Measurements from ENCODE around the gene UGT1A7.
A peak's percentile ranks its signal among the peaks of the same experiment; 100 is the strongest.
"Not testable (repeated sequence)": the region's sequence is repeated elsewhere in the genome, so short reads cannot be mapped to it uniquely, and the experiment has no call there.

Gene UGT1A7

DNA sequence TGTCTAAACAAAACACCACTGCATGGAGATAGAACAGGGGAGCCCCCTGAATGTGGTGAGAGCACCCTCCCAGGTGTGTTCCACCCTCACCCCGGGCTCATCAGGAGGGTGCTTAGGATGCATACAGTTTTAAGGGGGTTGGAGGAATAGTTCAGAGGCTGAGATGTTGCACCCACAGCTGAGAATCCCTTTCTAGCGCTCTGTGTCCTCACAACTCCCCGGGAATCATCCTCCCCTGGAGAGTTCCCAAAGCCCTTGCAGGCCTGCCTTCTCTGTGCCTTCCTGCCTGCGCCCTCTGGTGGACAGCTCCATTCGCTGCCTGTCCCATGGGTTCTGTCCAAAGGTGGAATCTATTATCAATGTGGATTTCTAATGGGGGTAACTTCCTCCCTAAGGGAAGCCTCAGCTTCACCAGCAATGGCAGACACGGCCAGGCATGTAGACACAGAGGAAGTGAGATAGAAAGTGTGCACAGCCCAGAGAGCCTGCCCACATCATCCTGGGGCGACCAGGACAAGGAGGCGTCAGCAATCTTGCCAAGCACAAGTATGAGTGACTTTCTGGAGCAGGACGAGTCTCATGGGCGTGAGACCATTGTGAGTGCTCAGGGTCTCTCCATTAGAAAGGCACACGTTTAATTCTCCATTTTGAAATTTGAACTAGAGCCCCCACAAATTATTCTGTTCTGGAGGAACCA is 29.8 kb downstream of the UGT1A7 start:
- peak; percentile 15 to 47 for DNase-seq (ENCODE audit: extremely low read depth in 1 of 2, low read depth in 1 of 2)

DNA sequence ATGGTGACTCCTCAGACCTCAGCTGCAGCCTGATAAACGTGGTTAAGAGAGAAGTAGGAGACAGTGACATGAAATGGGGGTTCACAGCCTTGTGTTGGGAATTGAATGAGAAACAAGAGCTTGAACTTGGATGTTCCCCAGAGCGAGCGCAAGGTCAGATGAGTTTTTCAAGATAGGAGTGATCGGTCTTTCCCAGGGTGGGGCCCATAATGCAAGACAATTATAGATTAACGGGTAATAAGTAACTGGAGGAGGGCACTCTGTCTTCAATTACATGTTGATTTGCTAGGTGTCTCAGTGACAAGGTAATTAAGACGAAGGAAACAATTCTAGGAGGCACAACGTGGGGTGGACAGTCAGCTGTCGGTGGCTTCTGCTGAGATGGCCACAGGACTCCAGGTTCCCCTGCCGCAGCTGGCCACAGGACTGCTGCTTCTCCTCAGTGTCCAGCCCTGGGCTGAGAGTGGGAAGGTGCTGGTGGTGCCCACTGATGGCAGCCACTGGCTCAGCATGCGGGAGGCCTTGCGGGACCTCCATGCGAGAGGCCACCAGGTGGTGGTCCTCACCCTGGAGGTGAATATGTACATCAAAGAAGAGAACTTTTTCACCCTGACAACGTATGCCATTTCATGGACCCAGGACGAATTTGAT is 31.0 kb downstream of the UGT1A7 start, which contains the start of gene UGT1A5:
Gene UGT1A5, plus strand, starts transcription at position 297 of the 651 bp plus-strand sequence. Its CDS starts 85 bp downstream, at position 382.
- no peak for DNase-seq (ENCODE audit: extremely low read depth in 1 of 2, low read depth in 1 of 2)

DNA sequence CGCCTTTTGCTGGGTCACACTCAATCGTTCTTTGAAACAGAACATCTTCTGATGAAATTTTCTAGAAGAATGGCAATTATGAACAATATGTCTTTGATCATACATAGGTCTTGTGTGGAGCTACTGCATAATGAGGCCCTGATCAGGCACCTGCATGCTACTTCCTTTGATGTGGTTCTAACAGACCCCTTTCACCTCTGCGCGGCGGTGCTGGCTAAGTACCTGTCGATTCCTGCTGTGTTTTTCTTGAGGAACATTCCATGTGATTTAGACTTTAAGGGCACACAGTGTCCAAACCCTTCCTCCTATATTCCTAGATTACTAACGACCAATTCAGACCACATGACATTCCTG is 31.5 kb downstream of the UGT1A7 start:
- DNase-seq (ENCODE audit: extremely low read depth in 1 of 2, low read depth in 1 of 2) = no peak

DNA sequence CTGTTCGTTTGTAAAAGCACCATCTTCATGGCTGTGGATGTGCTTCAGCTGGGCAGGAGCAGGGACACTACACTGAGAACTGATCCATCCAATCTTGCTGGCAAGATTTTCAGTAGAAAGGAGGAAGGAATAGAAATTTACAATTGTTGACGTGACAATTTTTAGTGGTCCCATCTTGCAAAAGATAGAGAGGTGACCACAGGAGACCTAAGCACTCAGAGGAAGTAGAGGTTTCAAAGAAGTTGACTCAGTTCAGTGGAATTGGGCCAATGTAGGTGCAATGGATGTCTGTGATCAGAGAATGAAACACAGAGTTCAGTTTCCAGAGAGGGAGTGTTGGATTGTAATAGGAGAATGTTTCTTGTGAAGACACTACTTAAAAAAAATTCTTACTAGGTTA is 32.4 kb downstream of the UGT1A7 start:
- no peak for DNase-seq (ENCODE audit: extremely low read depth in 1 of 2, low read depth in 1 of 2)

DNA sequence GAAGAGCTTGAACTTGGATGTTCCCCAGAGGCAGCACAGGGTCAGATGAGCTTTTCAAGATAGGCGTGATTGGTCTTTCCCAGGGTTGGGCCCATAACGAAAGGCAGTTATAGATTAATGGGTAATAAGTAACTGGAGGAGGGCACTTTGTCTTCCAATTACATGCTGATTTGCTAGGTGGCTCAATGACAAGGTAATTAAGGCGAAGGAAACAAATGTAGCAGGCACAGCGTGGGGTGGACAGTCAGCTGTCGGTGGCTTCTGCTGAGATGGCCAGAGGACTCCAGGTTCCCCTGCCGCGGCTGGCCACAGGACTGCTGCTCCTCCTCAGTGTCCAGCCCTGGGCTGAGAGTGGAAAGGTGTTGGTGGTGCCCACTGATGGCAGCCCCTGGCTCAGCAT is 36.9 kb downstream of the UGT1A7 start, which contains the start of gene UGT1A4:
Gene UGT1A4, plus strand, starts transcription at position 185 of the 400 bp plus-strand sequence. Its CDS starts 85 bp downstream, at position 270.
- DNase-seq (ENCODE audit: extremely low read depth in 1 of 2, low read depth in 1 of 2) = no peak

DNA sequence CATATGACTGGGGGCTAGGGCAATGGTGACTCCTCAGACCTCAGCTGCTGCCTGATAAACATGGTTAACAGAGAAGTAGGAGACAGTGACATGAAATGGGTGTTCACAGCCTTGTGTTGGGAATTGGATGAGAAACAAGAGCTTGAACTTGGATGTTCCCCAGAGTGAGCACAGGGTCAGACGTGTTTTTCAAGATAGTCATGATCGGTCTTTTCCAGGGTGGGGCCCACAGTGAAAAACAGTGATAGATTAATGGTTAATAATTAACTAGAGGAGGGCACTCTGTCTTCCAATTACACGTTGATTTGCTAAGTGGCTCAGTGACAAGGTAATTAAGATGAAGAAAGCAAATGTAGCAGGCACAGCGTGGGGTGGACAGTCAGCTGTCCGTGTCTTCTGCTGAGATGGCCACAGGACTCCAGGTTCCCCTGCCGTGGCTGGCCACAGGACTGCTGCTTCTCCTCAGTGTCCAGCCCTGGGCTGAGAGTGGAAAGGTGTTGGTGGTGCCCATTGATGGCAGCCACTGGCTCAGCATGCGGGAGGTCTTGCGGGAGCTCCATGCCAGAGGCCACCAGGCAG is 47.1 kb downstream of the UGT1A7 start, which contains the start of gene UGT1A3:
Gene UGT1A3, plus strand, starts transcription at position 320 of the 579 bp plus-strand sequence. Its CDS starts 85 bp downstream, at position 405.
- no peak for DNase-seq (ENCODE audit: extremely low read depth in 1 of 2, low read depth in 1 of 2)

DNA sequence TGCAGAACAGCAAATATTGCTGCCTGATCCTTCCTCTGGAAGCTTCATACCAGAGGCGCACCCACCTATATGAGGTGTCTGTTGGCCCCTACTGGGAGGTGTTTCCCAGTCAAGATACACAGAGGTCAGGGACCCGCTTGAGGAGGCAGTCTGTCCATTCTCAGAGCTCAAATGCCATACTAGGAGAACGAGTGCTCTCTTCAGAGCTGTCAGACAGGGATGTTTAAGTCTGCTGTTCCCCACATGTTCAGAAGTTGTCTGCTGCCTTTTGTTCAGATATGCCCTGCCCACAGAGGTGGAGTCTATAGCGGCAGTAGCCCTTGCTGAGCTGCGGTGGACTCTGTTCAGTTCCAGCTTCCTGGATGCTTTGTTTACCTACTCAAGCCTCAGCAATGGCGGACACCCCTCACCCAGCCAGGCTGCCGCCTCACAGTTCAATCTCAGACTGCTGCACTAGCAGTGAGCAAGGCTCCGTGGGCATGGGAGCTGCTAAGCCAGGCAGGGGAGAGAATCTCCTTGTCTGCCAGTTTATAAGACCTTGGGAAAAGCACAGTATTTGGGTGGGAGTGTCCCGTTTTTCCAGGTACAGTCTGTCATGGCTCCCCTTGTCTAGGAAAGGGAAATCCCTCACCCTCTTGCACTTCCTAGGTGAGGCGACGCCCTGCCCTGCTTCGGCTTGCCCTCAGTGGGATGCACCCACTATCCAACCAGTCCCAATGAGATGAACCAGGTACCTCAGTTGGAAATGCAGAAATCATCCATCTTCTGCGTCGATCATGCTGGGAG is 55.4 kb downstream of the UGT1A7 start:
- DNase-seq (ENCODE audit: extremely low read depth in 1 of 2, low read depth in 1 of 2) = not testable (repeated sequence)

DNA sequence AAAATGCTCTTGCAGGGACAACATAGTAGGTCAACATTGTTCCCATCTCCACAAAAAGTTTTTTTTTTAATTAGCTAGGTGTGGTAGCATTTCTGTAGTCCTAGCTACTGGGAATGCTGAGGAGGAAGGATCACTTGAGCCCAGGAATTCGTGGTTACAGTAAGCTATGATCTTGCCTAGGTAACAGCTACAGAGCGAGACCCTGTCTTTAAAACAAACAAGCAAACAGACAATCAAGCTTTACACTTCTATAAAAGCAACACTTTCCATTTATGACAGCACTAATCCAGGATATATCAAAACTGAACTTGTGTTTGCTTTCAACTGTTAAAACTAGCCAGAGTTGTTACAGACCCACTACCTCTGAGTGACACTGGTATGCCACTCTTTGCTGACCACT is 59.2 kb downstream of the UGT1A7 start:
- DNase-seq (ENCODE audit: extremely low read depth in 1 of 2, low read depth in 1 of 2) = no peak

DNA sequence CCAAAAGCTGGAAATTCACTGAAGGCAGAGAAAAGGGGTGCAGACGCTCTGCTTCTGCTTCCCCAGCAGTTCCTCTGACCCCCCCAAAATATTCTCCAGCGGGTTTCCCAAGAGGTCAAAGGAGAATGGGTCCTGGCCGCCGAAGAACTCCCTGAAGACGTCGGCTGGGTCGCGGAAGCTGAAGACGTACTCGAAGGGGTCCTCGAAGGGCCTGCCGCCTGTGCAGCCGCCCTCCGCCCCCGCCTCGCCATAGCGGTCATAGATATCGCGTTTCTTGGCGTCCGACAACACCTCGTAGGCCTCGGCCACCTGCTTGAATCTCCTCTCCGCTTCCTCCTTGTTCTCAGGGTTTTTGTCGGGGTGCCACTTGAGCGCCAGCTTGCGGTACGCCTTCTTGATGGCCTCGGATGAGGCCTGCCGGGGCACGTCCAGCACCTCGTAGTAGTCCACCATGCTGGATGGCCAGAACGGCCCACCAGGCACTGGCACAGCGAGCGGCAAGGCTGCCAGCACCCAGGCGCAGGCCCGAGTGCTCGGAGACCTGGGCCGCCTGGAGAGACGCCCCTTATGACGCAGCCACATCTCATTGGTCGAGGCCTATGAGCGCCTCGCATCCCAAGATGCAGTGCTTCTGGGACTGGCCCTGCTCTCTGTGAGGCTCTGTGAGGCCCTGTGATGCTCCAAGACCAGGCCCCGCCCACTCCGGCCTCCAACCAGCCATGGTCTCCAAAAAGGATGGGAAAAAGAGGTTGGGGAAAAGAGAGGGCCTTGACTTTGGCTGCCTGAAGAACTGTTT is 62.0 kb downstream of the UGT1A7 start:
- no peak for DNase-seq (ENCODE audit: extremely low read depth in 1 of 2, low read depth in 1 of 2)

DNA sequence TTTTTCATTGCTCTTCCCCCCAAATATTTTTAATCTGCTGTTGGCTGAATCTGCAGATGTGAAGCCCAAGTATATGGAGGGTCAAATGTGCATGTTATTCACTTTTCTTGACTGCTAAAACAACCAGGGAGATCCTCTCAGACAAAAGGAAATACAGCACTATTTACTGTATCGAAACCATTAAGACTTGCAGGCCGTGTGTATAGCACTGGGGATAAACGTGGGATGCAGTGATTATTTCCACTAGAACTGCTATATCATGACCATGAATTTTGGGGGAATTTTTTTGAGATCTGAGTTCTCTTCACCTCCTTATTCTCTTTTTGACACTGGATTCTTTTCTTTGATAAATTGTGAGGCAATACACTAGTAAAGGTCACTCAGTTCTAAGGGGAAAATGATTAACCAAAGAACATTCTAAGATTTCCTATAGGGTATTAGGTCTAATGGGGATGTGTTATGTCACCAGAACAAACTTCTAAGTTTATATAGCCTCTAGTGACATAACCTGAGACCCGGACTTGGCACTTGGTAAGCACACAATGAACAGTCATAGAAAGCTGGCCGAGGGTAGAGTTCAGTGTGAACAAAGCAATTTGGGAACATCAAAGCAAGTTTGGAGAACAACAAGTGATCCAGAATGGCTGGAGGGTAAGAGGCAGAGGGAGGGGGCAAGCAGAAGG is 63.5 kb downstream of the UGT1A7 start:
- DNase-seq (ENCODE audit: extremely low read depth in 1 of 2, low read depth in 1 of 2) = no peak

DNA sequence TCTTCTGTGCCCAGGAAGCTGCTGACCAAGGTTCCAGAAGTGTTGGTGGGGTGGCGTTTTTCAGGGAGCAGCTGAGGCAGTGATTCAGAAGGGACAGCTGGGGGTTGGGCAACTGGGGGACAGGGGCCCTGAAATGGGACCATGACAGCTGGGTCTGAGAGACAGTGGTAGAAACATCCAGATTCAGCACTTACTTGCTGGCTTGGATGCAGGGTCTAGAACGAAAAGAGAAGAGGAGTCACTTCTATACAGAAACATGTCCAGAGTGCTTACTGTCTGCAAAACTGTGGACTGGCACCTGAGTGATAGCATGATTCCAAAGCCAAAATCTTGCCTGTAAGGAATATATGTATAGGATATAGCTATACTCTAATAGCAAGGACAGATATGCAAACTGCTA is 64.1 kb downstream of the UGT1A7 start:
- not testable (repeated sequence) for DNase-seq (ENCODE audit: extremely low read depth in 1 of 2, low read depth in 1 of 2)

DNA sequence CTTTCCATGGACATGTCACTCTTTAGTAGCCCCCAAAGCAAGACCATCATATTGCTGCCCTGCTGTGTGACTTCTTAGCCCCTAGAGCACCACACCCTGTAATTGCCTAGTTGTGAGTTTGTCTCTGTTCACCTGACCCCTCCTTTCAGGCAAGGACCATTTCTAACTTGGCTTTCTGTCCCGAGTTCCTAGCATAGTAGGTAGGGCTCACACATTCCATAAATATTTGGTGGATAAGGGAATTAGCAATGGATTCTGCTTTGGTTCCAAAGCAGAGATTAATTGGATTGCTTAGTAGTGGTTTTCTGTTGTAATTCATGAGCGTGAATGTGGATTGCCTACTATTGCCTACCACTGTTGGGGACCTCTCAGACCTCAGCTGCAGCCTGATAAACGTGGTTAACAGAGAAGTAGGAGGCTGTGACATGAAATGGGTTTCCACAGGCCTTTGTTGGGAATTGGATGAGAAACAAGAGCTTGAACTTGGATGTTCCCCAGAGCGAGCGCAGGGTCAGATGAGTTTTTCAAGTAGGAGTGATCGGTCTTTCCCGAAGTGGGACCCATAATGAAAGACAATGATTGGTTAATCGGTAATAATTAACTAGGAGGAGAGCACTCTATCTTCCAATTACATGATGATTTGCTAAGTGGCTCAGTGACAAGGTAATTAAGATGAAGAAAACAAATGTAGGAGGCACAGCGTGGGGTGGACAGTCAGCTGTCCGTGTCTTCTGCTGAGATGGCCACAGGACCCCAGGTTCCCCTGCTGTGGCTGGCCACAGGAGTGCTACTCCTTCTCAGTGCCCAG is 65.0 kb downstream of the UGT1A7 start:
- no peak for DNase-seq (ENCODE audit: extremely low read depth in 1 of 2, low read depth in 1 of 2)

DNA sequence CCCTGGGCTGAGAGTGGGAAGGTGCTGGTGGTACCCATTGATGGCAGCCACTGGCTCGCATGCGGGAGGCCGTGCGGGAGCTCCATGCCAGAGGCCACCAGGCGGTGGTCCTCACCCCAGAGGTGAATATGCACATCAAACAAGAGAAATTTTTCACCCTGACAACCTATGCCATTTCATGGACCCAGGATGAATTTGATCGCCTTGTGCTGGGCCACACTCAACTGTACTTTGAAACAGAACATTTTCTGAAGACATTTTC is 65.5 kb downstream of the UGT1A7 start:
- no peak for DNase-seq (ENCODE audit: extremely low read depth in 1 of 2, low read depth in 1 of 2)

DNA sequence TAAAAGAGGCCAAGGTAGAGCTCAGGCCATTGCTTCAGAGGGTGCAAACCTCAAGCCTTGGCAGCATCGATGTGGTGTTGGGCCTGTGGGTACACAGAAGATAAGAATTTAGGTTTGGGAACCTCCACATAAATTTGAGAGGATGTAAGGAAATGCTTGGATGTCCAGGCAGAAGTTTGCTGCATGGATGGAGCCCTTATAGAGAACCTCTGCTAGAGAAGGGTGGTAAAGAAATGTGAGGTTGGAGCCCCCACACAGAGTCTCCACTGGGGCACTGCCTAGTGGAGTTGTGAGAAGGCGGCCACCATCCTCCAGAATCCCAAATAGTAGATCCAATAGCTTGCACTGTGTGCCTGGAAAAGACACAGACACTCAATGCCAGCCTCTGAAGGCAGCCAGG is 69.0 kb downstream of the UGT1A7 start:
- not testable (repeated sequence) for DNase-seq (ENCODE audit: extremely low read depth in 1 of 2, low read depth in 1 of 2)

DNA sequence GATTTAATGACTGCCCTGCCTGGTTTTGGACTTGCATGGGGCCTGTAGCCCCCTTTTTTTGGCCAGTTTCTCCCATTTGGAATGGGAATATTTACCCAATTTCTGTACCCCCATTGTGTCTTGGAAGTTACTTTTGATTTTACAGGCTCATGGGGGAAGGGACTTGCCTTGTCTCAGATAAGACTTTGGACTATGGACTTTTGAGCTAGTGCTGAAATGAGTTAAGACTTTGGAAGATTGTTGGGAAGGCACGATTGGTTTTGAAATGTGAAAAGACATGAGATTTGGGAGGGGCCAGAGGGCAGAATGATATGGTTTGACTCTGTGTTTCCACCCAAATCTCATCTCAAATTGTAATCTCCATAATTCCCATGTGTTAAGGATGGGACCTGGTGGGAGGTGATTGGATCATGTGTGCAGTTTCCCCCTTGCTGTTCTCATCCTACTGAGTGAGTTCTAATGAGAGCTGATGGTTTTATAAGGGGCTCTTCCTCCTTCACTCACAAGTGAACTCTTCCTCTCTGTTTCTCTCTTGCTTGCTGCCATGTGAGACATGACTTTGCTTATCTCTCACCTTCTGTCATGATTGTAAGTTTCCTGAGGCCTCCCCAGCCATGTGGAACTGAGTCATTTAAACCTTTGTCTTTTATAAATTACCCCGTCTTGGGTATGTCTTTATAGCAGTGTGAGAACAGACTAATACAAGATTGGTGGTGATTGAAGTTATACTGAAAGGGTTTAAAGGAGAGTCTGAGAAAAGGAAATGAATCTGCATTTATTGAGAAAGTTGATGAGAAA is 69.7 kb downstream of the UGT1A7 start:
- DNase-seq (ENCODE audit: extremely low read depth in 1 of 2, low read depth in 1 of 2) = not testable (repeated sequence)

DNA sequence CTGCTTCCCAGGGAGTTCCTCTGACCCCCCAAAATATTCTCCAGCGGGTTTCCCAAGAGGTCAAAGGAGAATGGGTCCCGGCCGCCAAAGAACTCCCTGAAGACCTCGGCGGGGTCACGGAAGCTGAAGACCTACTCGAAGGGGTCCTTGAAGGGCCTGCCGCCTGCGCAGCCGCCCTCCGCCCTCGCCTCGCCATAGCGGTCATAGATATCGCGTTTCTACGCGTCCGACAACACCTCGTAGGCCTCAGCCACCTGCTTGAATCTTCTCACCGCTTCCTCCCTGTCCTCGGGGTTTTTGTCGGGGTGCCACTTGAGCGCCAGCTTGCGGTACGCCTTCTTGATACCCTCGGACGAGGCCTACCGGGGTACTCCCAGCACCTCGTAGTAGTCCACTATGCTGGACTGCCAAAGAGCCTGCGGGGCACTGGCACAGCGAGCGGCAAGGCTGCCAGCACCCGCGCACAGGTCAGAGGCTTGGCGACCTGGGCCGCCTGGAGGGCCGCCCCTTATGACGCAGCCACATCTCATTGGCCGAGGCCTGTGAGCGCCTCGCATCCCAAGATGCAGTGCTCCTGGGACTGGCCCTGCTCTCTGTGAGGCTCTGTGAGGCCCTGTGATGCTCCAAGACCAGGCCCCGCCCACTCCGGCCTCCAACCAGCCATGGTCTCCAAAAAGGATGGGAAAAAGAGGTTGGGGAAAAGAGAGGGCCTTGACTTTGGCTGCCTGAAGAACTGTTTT is 73.3 kb downstream of the UGT1A7 start:
- DNase-seq (ENCODE audit: extremely low read depth in 1 of 2, low read depth in 1 of 2) = no peak

DNA sequence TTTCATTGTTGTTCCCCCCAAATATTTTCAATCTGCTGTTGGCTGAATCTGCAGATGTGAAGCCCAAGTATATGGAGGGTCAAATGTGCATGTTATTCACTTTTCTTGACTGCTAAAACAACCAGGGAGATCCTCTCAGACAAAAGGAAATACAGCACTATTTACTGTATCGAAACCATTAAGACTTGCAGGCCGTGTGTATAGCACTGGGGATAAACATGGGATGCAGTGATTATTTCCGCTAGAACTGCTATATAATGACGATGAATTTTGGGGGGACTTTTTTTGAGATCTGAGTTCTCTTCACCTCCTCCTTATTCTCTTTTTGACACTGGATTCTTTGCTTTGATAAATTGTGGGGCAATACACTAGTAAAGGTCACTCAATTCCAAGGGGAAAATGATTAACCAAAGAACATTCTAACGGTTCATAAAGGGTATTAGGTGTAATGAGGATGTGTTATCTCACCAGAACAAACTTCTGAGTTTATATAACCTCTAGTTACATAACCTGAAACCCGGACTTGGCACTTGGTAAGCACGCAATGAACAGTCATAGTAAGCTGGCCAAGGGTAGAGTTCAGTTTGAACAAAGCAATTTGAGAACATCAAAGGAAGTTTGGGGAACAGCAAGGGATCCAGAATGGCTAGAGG is 74.9 kb downstream of the UGT1A7 start:
- no peak for DNase-seq (ENCODE audit: extremely low read depth in 1 of 2, low read depth in 1 of 2)
